BLaER1 (cell line): ENCODE measurements around the gene BLTP3B.

Experiments used
- H3K27ac ChIP-seq: shearing (Covaris generic); formaldehyde crosslinking; 2 replicates; pipeline ENCODE4 v1.8.1; 2022
- H3K27me3 ChIP-seq: shearing (Covaris generic); formaldehyde crosslinking; 2 replicates; pipeline ENCODE4 v1.8.1; 2022
- H3K36me3 ChIP-seq: shearing (Covaris generic); formaldehyde crosslinking; 2 replicates; pipeline ENCODE4 v1.8.1; 2022
- H3K4me1 ChIP-seq: shearing (Covaris generic); formaldehyde crosslinking; 2 replicates; pipeline ENCODE4 v1.8.1; 2022
- H3K4me2 ChIP-seq: shearing (Covaris generic); formaldehyde crosslinking; 2 replicates; pipeline ENCODE4 v1.8.1; 2022
- H3K4me3 ChIP-seq: shearing (Covaris generic); formaldehyde crosslinking; 2 replicates; pipeline ENCODE4 v1.8.1; 2022
- H3K9ac ChIP-seq: shearing (Covaris generic); formaldehyde crosslinking; 2 replicates; pipeline ENCODE4 v1.8.1; 2022
- H3K9me3 ChIP-seq: shearing (Covaris generic); formaldehyde crosslinking; 2 replicates; pipeline ENCODE4 v1.8.1; 2022
- H4K20me1 ChIP-seq: shearing (Covaris generic); formaldehyde crosslinking; 2 replicates; pipeline ENCODE4 v1.8.1; 2022
- Cebpa-rat ChIP-seq: shearing (Covaris generic); IDR thresholded peaks from 2 replicates; pipeline ENCODE4 v1.8.1; 2022

BLTP3B gene

DNA sequence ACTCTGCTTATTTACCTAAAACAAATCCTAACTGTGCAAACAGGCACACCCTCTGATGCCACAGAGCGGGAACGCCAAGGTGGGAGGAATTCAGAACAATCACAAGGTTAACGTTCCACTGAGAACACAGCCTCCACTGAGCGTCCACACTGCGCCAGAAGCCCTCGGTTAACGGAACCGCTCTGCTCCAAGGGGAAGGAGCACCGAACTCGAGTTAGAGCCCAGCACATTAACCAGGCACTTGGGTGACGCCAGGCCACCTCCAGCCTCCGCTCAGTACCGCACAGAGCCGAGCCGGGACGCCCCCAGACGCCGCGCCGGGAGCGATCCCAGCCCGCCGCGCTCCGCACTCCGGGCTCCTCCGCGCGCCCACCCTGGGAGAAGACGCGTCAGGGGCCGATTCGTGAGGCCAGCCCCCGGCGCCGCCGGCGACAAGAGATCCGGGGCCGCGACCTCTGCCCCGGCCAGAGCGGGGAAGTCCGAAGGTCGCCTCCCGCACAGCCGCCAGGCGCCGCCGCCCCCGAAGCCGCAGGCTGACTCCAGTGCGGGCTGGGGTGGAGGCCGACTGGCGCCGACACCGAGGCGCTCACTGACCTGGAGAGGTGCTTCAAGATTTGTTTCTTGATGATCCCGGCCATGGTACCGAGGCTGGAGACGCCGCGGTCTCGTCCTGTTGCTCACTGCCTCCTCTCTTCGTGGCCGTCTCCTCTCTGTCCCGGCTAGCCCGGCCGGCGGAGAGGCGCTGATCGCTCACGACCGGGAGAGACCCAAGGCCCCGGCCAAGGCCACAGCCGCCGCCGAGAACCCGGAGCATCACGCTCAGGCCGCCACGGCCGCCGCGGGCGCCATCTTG is 450 bp downstream of the BLTP3B start:
- H4K20me1 ChIP-seq = peaks cover 25% of the 10 kb centered on the region
- H3K4me2 ChIP-seq = peak overlapping the region; percentile 75
- H3K27me3 ChIP-seq = no peaks in the 10 kb centered on the region
- H3K36me3 ChIP-seq = no peaks in the 10 kb centered on the region
- peak overlapping the region; percentile 98 for H3K9ac ChIP-seq
- H3K9me3 ChIP-seq = no peaks in the 10 kb centered on the region
- TF ChIP-seq Cebpa-rat = no peak
- H3K4me3 ChIP-seq = peak overlapping the region; percentile 99
- H3K4me1 ChIP-seq = peaks cover 42% of the 10 kb centered on the region
- H3K27ac ChIP-seq = peak overlapping the region; percentile 96

GRCh38 chr12:100141666-100141997 is 1.0 kb downstream of the BLTP3B start:
- Histone ChIP-seq H3K36me3 (no peaks in the 10 kb centered on the region), H3K9ac (peak overlapping the region; percentile 98), H3K4me1 (peaks cover 42% of the 10 kb centered on the region), H3K4me3 (peak overlapping the region; percentile 99), H4K20me1 (peaks cover 25% of the 10 kb centered on the region), H3K27ac (peak overlapping the region; percentile 96), H3K4me2 (peak overlapping the region; percentile 75), H3K9me3 (no peaks in the 10 kb centered on the region), H3K27me3 (no peaks in the 10 kb centered on the region)
- no peak for TF ChIP-seq Cebpa-rat

- Histone ChIP-seq H3K36me3 (no peaks in the 10 kb centered on the region), H3K9ac (0 out of 2 replicates have a peak overlapping the region, but pooled peaks have one; percentile 2), H3K4me1 (peaks cover 39% of the 10 kb centered on the region), H4K20me1 (peaks cover 25% of the 10 kb centered on the region), H3K9me3 (no peaks in the 10 kb centered on the region), H3K4me2 (peak overlapping the region; percentile 43), H3K4me3 (no peak overlapping the region), H3K27ac (no peak overlapping the region), H3K27me3 (no peaks in the 10 kb centered on the region)
- no peak for TF ChIP-seq Cebpa-rat
Observed at GRCh38 chr12:100138803-100139098, 3.9 kb downstream of the BLTP3B start.

DNA sequence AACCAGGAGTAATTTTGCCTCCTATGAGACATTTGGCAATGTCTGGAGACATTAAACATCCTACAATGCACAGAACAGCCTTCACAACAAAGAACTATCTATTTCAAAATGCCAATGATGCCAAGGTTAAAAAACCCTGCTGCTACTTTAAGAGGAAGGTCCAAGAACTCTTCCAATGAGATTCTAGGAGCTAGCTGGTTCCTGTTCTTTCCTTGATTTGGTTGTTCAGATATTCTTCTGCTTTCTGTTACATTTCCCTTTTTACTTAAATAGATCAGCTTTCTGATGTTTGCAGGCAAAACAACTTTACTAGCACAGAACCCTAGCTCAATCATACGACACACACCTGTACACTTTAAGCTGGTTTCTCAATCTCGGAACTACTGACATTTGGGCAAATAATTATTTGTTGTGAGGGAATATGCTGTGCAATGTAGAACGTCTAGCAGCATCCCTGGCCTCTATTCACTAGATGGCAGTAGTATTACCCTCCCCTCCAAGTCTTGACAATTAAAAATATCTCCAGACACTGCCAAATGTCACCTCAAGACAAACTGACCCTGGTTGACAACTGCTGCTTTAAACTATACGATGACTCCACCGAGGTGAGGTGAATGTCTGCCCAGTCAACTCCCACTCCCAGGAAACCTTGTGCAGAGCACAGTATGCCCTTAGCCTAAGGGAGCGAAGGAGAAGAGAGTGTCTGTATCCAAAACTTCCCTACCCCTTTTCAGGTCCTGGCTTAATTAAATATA is 4.4 kb downstream of the BLTP3B start:
- peak overlapping the region; percentile 2; the same call in 1 of the 2 replicates for H3K9ac ChIP-seq

GRCh38 chr12:100133200-100133599 is 9.5 kb downstream of the BLTP3B start:
- H3K27me3 ChIP-seq = no peaks in the 10 kb centered on the region
- H3K27ac ChIP-seq = no peak overlapping the region
- peaks cover 10% of the 10 kb centered on the region for H3K9me3 ChIP-seq
- no peak overlapping the region for H3K4me3 ChIP-seq
- peaks cover 7% of the 10 kb centered on the region; the same call in 1 of the 2 replicates for H4K20me1 ChIP-seq
- no peak for TF ChIP-seq Cebpa-rat
- no peak overlapping the region for H3K4me2 ChIP-seq
- H3K9ac ChIP-seq = no peak overlapping the region
- H3K4me1 ChIP-seq = peaks cover 14% of the 10 kb centered on the region
- H3K36me3 ChIP-seq = peaks cover 6% of the 10 kb centered on the region; the same call in 1 of the 2 replicates

More for the DNA sequence above, 4.4 kb downstream of the BLTP3B start:
- Histone ChIP-seq H4K20me1 (peaks cover 25% of the 10 kb centered on the region), H3K4me3 (no peak overlapping the region), H3K27ac (no peak overlapping the region), H3K27me3 (no peaks in the 10 kb centered on the region), H3K9me3 (no peaks in the 10 kb centered on the region), H3K36me3 (no peaks in the 10 kb centered on the region), H3K4me1 (peaks cover 34% of the 10 kb centered on the region), H3K4me2 (peak overlapping the region; percentile 43)
- TF ChIP-seq Cebpa-rat = no peak

DNA sequence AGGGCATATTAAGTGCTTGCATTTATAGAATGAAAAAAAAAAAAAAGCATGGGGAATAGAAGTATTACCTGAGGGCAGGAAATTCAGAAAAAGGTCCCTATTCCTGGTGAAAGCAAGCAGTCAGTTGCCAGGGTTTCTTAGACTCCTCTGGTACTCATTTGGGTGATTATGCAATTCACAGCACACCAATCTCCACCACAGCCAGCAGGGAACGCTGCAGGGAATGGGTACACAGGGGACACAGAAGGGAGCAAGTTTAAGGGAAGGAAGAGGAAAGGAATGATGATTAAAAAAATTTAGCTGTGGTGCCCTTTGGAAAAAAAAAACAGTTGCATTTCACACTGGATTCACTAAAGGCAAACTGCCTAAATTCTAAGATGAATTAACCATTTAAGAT is 14.2 kb downstream of the BLTP3B start:
- no peak overlapping the region for H3K27ac ChIP-seq
- H3K4me2 ChIP-seq = peak overlapping the region; percentile 36; the same call in 1 of the 2 replicates
- no peak overlapping the region for H3K4me3 ChIP-seq
- peaks cover 13% of the 10 kb centered on the region for H3K4me1 ChIP-seq
- peak; percentile 48; the same call in 1 of the 2 replicates for TF ChIP-seq Cebpa-rat
- peaks cover 6% of the 10 kb centered on the region; the same call in 1 of the 2 replicates for H3K36me3 ChIP-seq
- H3K27me3 ChIP-seq = no peaks in the 10 kb centered on the region
- H3K9me3 ChIP-seq = peaks cover 10% of the 10 kb centered on the region
- peaks cover 7% of the 10 kb centered on the region; the same call in 1 of the 2 replicates for H4K20me1 ChIP-seq
- H3K9ac ChIP-seq = no peak overlapping the region

DNA sequence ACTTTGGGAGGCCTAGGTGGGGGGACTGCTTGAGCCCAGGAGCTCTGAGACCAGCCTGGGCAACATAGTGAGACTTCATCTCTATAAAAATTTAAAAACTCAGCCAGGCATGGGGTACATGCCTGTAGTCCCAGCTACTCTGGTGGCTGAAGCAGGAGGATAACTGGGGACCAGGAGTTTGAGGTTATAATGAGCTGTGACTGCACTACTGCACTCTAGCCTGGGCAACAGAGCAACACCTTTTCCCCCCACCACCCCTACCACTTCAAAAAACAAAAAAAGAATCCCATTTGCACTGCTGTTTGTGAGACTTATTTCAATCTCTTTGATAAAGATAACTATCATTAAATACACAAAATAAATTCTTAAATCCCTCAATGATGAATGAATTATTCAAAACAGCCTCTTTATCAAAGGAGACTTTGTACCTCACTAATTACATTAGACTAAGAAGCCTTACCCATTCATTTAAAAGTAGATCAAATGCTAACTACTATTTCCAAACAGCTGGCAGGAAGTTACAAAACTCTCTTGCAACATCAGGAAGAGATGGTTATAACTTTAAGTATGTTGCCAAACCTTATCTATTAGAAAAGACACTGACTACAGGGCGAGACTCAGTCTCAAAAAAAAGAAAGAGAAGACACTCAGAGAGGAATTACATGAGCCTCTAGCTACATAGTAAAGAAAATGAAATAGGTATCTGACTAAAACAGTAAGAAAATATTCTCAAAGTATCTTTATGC is 14.7 kb downstream of the BLTP3B start:
- no peak overlapping the region for H3K9ac ChIP-seq
- H3K27ac ChIP-seq = no peak overlapping the region
- H3K9me3 ChIP-seq = peaks cover 9% of the 10 kb centered on the region
- no peak for TF ChIP-seq Cebpa-rat
- no peaks in the 10 kb centered on the region for H3K27me3 ChIP-seq
- H4K20me1 ChIP-seq = peaks cover 7% of the 10 kb centered on the region; the same call in 1 of the 2 replicates
- peaks cover 13% of the 10 kb centered on the region for H3K4me1 ChIP-seq
- no peak overlapping the region for H3K4me3 ChIP-seq
- peak overlapping the region; percentile 36; the same call in 1 of the 2 replicates for H3K4me2 ChIP-seq
- H3K36me3 ChIP-seq = peaks cover 6% of the 10 kb centered on the region; the same call in 1 of the 2 replicates

DNA sequence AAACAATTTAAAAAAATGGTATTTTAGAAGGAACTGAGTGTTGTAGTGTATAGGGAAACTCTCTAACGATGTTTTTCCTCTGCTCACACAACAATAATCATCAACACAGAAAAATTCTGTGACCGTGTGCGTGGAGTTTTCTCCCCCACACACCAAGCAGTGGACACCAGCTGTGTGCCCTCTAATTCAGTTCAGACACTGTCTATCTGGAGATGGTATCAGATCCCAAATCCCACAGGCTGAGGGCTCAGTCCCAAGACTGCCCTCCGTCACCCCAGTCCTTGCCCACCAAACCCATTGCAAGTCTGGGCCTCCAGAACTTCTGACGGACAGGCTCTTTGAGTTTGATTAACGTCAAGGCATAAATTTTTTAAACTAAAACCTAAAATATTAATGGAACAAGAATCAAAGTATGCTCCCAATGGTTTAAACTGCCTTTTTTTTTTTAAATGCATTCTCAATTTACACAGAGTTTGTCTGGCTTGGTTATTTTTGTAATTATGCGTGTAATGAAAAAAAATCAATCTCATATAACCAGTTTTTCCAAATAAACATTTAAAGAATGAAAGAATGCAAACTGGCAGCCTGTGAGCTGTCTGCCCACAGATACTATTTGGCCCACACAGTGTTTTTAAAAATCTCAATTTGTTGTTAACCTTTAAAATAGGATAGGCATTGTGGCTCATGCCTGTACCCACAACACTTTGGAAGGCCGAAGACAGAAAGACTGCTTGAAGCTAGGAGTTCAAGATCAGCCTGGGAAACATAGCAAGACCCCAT is 19.2 kb downstream of the BLTP3B start:
- no peak overlapping the region for H3K27ac ChIP-seq

DNA sequence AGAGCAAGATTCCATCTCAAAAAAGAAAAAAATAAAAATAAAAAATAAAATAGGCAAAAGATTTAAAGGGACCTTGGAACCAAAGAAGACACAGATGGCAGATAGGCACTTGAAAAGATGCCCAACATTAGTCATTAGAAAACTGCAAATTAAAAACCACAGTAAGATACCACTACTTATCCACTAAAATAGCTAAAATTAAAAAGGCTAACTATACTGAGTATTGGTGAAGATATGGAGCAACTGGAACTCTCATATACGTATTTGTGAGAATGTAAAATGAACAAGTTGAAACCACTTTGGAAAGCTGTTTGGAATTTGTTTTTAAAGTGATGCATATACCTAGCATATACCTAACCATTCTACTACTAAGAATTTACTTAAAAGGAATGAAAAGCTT is 22.3 kb downstream of the BLTP3B start:
- Histone ChIP-seq H3K9ac (no peak overlapping the region), H3K27ac (no peak overlapping the region), H3K27me3 (no peaks in the 10 kb centered on the region), H3K36me3 (peaks cover 17% of the 10 kb centered on the region), H3K9me3 (peaks cover 30% of the 10 kb centered on the region), H3K4me3 (no peak overlapping the region), H3K4me2 (no peak overlapping the region), H3K4me1 (no peaks in the 10 kb centered on the region), H4K20me1 (no peaks in the 10 kb centered on the region)
- no peak for TF ChIP-seq Cebpa-rat

More for the DNA sequence above, 19.2 kb downstream of the BLTP3B start:
- Histone ChIP-seq H3K9me3 (peaks cover 23% of the 10 kb centered on the region), H3K27me3 (no peaks in the 10 kb centered on the region), H3K4me2 (no peak overlapping the region), H3K4me1 (peaks cover 11% of the 10 kb centered on the region), H3K4me3 (no peak overlapping the region), H3K9ac (no peak overlapping the region), H3K36me3 (peaks cover 16% of the 10 kb centered on the region; the same call in 1 of the 2 replicates), H4K20me1 (peaks cover 7% of the 10 kb centered on the region; the same call in 1 of the 2 replicates)
- no peak for TF ChIP-seq Cebpa-rat
